GM23338 (cell line): ENCODE data around the gene MYLK3. TPM values are rescaled to one million over a fixed set of nuclear protein-coding genes. Genes with fewer than 3 reads are reported as not detected.
A peak's percentile ranks its signal among the peaks of the same experiment; 100 is the strongest.

Experiments
- ATAC-seq: fragments of 200-7000 bp; cut with Tn5 transposase; 3 replicates; pipeline ENCODE4 v1.9.1; 2020
- DNase-seq: peaks from one replicate; pipeline ENCODE4 v3.0.0-alpha.2; 2015; ENCODE audit warnings: low spot score
- H2AFZ ChIP-seq: fragments of 200-600 bp; sonication (generic); 2 replicates; pipeline ENCODE4 v1.8.0; 2016; ENCODE audit warnings: antibody characterized with exemption, mild to moderate bottlenecking, moderate library complexity
- H3F3A ChIP-seq: fragments of 200-600 bp; sonication (generic); replicated peaks from 2 replicates; pipeline ENCODE4 v1.8.0; 2017; ENCODE audit warnings: antibody characterized with exemption, mixed run types, low read depth
- H3K27ac ChIP-seq: fragments of 200-600 bp; sonication (generic); 2 replicates; pipeline ENCODE4 v1.6.1; 2016; ENCODE audit warnings: low read depth
- H3K27me3 ChIP-seq: fragments of 200-600 bp; sonication (generic); 2 replicates; pipeline ENCODE4 v1.8.0; 2016; ENCODE audit warnings: mild to moderate bottlenecking, mixed run types, moderate library complexity; ENCODE audit not compliant: insufficient read depth
- H3K36me3 ChIP-seq: fragments of 200-600 bp; sonication (generic); 2 replicates; pipeline ENCODE4 v1.8.0; 2016; ENCODE audit warnings: mild to moderate bottlenecking; ENCODE audit not compliant: insufficient read depth
- H3K4me1 ChIP-seq: fragments of 200-600 bp; sonication (generic); 2 replicates; pipeline ENCODE4 v1.8.0; 2016; ENCODE audit warnings: mild to moderate bottlenecking, moderate library complexity; ENCODE audit not compliant: insufficient read depth
- H3K4me2 ChIP-seq: fragments of 200-600 bp; sonication (generic); 2 replicates; pipeline ENCODE4 v1.7.1; 2017; ENCODE audit warnings: mixed run types
- H3K4me3 ChIP-seq: fragments of 200-600 bp; sonication (generic); 2 replicates; pipeline ENCODE4 v1.6.1; 2016; ENCODE audit warnings: mixed run types
- H3K79me2 ChIP-seq: fragments of 200-600 bp; sonication (generic); replicated peaks from 2 replicates; pipeline ENCODE4 v1.8.0; 2017; ENCODE audit warnings: mild to moderate bottlenecking; ENCODE audit not compliant: insufficient read depth
- H3K9me2 ChIP-seq: fragments of 200-600 bp; sonication (generic); 2 replicates; pipeline ENCODE4 v1.8.0; 2017; ENCODE audit not compliant: insufficient read depth
- H4K20me1 ChIP-seq: fragments of 200-600 bp; sonication (generic); replicated peaks from 2 replicates; pipeline ENCODE4 v1.8.0; 2017; ENCODE audit warnings: mild to moderate bottlenecking; ENCODE audit not compliant: insufficient read depth
- H3K27ac Mint-ChIP-seq: 2 replicates; pipeline ENCODE4 v1.8.0; 2020; ENCODE audit warnings: inconsistent platforms, mild to moderate bottlenecking, moderate library complexity, mixed read lengths
- H3K27me3 Mint-ChIP-seq: 3 replicates; pipeline ENCODE4 v1.8.0; 2022; ENCODE audit warnings: low read depth, mild to moderate bottlenecking, moderate library complexity, mixed read lengths, inconsistent platforms; ENCODE audit not compliant: insufficient read depth, poor library complexity
- H3K36me3 Mint-ChIP-seq: 3 replicates; pipeline ENCODE4 v1.8.0; 2021; ENCODE audit warnings: low read depth, mild to moderate bottlenecking, inconsistent platforms, moderate library complexity, mixed read lengths
- H3K4me1 Mint-ChIP-seq: 3 replicates; pipeline ENCODE4 v1.8.0; 2020; ENCODE audit warnings: mild to moderate bottlenecking, inconsistent platforms, mixed read lengths
- H3K4me3 Mint-ChIP-seq: 3 replicates; pipeline ENCODE4 v1.8.0; 2021; ENCODE audit warnings: moderate library complexity, mild to moderate bottlenecking, inconsistent platforms, mixed read lengths
- H3K9me3 Mint-ChIP-seq: 3 replicates; pipeline ENCODE4 v1.8.0; 2020; ENCODE audit warnings: moderate library complexity, mild to moderate bottlenecking, inconsistent platforms, mixed read lengths
- EZH2 ChIP-seq: fragments of 200-600 bp; sonication (generic); IDR thresholded peaks from one replicate; pipeline ENCODE4 v1.8.0; 2017; ENCODE audit warnings: antibody characterized with exemption, mild to moderate bottlenecking, low read depth; ENCODE audit not compliant: unreplicated experiment
- EZH2phosphoT487 ChIP-seq: fragments of 200-600 bp; sonication (generic); IDR thresholded peaks from one replicate; pipeline ENCODE4 v1.8.1; 2018; ENCODE audit warnings: antibody characterized with exemption; ENCODE audit not compliant: unreplicated experiment
- NANOG ChIP-seq: IDR thresholded peaks from 2 replicates; pipeline ENCODE4 v1.6.1; 2016; ENCODE audit warnings: antibody characterized with exemption, borderline replicate concordance
- REST ChIP-seq: IDR thresholded peaks from one replicate; pipeline ENCODE4 v1.6.1; 2018; ENCODE audit warnings: antibody characterized with exemption; ENCODE audit not compliant: unreplicated experiment
- ZNF114 ChIP-seq: fragments of 250-450 bp; sonication (Bioruptor Pico); IDR thresholded peaks from 2 replicates; pipeline ENCODE4 v1.5.0; 2020; ENCODE audit warnings: mild to moderate bottlenecking, moderate library complexity
- ZNF462 ChIP-seq: fragments of 250-450 bp; sonication (Bioruptor Pico); IDR thresholded peaks from 2 replicates; pipeline ENCODE4 v1.5.0; 2020; ENCODE audit warnings: mild to moderate bottlenecking, moderate library complexity
- polyA plus RNA-seq: library from polyadenylated mRNA; unstranded; fragments of >200 nt; fragmentation: Nextera tagmentation; extraction: Ambion mirVana; gene quantifications from 2 replicates; pipeline ENCODE4 v1.2.1, GENCODE V29; 2016
- total RNA-seq: library from RNA; depleted of rRNA; stranded (reverse); fragments of >200 nt; shearing (Covaris generic); gene quantifications from 2 replicates; pipeline ENCODE4 v1.2.3, GENCODE V29; 2014
- TF ChIP-seq, protein P1 (sequence below), 2 experiments: fragments of 200-600 bp in 1 of 2; sonication (generic) in 1 of 2; conservative IDR thresholded peaks; 2 replicates each; pipeline versions ENCODE4 v1.5.1 to v1.6.1; 2016 to 2017; ENCODE audit warnings: antibody characterized with exemption in 2 of 2, low read depth in 2 of 2, mild to moderate bottlenecking in 2 of 2, moderate library complexity in 1 of 2

The MYLK3 gene
- total and polyA plus RNA-seq, 2 experiments from 2014 or later, result 0.18 to 0.63 TPM

DNA sequence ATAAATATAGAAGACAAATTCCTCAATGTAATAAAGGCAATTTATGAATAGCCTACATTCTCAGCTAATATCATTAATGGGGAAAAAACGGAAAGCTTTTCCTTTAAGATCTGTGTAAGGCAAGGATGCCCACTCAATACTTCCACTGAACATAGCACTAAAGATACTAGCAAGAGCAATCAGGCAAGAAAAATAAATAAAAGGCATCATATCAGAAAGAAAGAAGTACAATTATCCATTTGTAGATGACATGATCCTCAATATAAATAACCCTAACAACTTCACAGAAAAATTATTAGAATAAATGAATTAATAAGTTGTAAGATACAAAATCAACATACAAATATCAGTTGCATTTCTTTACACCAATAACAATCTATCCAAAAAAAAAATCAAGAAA lies 45.7 kb upstream of the MYLK3 start (continued):
- no peak for TF ChIP-seq ZNF462
- no peak for TF ChIP-seq NANOG
- TF ChIP-seq EZH2, result no peak

DNA sequence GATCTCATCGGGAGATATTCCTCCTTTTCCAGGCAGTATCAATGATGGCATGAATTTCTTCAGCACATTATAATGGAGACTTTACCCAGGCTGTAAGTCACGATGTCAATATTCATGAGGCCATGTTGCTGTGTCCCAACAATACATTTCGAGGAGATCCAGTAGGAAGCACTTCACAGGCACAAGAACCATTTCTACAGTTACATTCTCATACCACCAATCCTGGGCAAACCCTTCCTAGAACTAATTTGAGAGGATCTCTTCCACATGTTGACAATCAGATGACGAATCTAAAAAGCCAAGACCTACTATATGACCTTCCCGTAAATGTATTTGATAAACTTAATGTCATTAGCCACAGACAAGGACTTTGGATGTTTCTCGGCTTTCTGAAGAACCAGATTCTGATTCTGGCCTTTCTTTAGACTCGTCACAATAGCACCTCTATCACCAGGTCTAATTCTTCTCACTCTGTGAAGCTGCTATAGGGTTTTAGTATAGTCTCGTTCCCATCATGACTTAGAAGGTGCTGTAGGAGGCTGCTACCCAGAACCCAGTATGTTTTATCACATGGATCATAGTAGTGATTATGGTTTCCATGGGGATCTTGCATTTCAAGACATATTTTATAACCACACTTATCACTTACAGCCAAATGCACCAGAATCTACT lies 42.6 kb upstream of the MYLK3 start:
- H3K27ac Mint-ChIP-seq, result no peak overlapping the region
- Histone ChIP-seq H3K4me3 (peak overlapping the region; percentile 76), H3F3A (no peaks in the 10 kb centered on the region), H3K36me3 (no peaks in the 10 kb centered on the region; the same call in 1 of the 2 replicates), H3K9me2 (no peaks in the 10 kb centered on the region; the same call in 1 of the 2 replicates), H3K4me1 (peaks cover 16% of the 10 kb centered on the region), H4K20me1 (no peaks in the 10 kb centered on the region), H2AFZ (peak overlapping the region; percentile 79), H3K27me3 (no peaks in the 10 kb centered on the region), H3K79me2 (no peaks in the 10 kb centered on the region), H3K4me2 (peak overlapping the region; percentile 88), H3K27ac (peak overlapping the region; percentile 88; the same call in 1 of the 2 replicates)
- ATAC-seq (peak; percentile 7; the same call in 2 of the 3 replicates), DNase-seq (no peak)
- H3K4me1 Mint-ChIP-seq, result peaks cover 19% of the 10 kb centered on the region
- peak overlapping the region; percentile 77 for H3K4me3 Mint-ChIP-seq
- TF ChIP-seq EZH2phosphoT487, result no peak
- no peak for TF ChIP-seq EZH2
- TF ChIP-seq ZNF114, result no peak
- TF ChIP-seq REST, result no peak
- TF ChIP-seq, protein P1, sequence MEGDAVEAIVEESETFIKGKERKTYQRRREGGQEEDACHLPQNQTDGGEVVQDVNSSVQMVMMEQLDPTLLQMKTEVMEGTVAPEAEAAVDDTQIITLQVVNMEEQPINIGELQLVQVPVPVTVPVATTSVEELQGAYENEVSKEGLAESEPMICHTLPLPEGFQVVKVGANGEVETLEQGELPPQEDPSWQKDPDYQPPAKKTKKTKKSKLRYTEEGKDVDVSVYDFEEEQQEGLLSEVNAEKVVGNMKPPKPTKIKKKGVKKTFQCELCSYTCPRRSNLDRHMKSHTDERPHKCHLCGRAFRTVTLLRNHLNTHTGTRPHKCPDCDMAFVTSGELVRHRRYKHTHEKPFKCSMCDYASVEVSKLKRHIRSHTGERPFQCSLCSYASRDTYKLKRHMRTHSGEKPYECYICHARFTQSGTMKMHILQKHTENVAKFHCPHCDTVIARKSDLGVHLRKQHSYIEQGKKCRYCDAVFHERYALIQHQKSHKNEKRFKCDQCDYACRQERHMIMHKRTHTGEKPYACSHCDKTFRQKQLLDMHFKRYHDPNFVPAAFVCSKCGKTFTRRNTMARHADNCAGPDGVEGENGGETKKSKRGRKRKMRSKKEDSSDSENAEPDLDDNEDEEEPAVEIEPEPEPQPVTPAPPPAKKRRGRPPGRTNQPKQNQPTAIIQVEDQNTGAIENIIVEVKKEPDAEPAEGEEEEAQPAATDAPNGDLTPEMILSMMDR (conservative IDR thresholded peaks at IDR 0.05; ENCODE audit: low read depth in 2 of 2), result no peak
- no peak for TF ChIP-seq NANOG
- H3K36me3 Mint-ChIP-seq, result peaks cover 31% of the 10 kb centered on the region
- H3K9me3 Mint-ChIP-seq, result peaks cover 31% of the 10 kb centered on the region
- no peaks in the 10 kb centered on the region for H3K27me3 Mint-ChIP-seq
